ENCODE results near the gene GOLGB1. TPM values are rescaled to one million over a fixed set of nuclear protein-coding genes. Genes with fewer than 3 reads are reported as not detected.
"Not testable (repeated sequence)": the region's sequence is repeated elsewhere in the genome, so short reads cannot be mapped to it uniquely, and the experiment has no call there.

GOLGB1 gene, protein sequence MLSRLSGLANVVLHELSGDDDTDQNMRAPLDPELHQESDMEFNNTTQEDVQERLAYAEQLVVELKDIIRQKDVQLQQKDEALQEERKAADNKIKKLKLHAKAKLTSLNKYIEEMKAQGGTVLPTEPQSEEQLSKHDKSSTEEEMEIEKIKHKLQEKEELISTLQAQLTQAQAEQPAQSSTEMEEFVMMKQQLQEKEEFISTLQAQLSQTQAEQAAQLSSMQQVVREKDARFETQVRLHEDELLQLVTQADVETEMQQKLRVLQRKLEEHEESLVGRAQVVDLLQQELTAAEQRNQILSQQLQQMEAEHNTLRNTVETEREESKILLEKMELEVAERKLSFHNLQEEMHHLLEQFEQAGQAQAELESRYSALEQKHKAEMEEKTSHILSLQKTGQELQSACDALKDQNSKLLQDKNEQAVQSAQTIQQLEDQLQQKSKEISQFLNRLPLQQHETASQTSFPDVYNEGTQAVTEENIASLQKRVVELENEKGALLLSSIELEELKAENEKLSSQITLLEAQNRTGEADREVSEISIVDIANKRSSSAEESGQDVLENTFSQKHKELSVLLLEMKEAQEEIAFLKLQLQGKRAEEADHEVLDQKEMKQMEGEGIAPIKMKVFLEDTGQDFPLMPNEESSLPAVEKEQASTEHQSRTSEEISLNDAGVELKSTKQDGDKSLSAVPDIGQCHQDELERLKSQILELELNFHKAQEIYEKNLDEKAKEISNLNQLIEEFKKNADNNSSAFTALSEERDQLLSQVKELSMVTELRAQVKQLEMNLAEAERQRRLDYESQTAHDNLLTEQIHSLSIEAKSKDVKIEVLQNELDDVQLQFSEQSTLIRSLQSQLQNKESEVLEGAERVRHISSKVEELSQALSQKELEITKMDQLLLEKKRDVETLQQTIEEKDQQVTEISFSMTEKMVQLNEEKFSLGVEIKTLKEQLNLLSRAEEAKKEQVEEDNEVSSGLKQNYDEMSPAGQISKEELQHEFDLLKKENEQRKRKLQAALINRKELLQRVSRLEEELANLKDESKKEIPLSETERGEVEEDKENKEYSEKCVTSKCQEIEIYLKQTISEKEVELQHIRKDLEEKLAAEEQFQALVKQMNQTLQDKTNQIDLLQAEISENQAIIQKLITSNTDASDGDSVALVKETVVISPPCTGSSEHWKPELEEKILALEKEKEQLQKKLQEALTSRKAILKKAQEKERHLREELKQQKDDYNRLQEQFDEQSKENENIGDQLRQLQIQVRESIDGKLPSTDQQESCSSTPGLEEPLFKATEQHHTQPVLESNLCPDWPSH (N-terminal part only)
- 20.7 and 21.1 TPM in 2 replicates for total RNA-seq (2014; rRNA removed; shearing (Covaris generic))

- DNase-seq (ENCODE audit: low read depth) = peak; percentile 99
Observed at GRCh38 chr3:121749276-121750086, at the start of gene GOLGB1. Gene GOLGB1 (minus strand): TSS chr3:121749741. CDS start chr3:121730971, 18,770 bp downstream.

DNA sequence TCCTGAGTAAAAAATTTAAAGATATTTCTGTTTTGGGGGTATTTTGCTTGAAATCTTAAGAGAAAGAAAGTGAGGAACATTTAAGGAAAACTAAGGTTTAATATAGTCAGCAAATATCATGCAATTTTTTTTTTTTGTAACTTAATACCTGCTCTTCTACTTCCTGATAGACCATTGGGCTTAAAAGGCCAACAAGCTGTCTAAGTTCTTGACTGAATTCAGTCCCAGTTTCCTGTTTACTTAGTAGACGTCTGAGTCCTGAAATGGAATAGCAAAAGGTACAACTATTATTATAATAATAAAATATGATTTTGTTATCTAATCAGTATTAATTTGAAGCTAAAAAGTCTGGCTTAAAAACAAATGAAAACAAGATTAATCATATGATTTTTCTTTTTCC lies 47.4 kb upstream of the GOLGB1 start:
- no peak for DNase-seq (ENCODE audit: low read depth)

GRCh38 chr3:121794264-121794983 lies 44.9 kb upstream of the GOLGB1 start:
- no peak for DNase-seq (ENCODE audit: low read depth)

- no peak for DNase-seq (ENCODE audit: low read depth)
Observed at GRCh38 chr3:121793078-121793477, 43.5 kb upstream of the GOLGB1 start.

DNA sequence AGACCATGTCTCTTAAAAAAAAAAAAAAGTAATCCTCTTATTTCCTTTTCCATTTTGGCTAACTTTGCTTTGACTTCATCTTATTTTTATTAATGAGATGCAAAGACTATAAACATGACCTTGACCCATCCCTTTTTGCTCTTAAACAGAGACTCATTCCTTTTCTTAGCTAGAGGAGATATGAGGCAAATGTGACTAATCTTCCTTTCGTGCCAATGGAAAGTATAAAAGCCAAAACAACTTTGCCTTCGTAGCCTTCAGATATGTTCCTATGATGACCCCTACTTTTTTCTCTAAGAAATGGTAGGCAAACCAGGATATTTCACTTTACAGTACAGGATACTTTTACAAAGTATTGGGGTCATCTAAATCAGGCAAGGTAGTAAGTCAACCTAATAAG lies 36.9 kb upstream of the GOLGB1 start:
- DNase-seq (ENCODE audit: low read depth) = no peak

GRCh38 chr3:121782784-121783183 lies 33.2 kb upstream of the GOLGB1 start:
- not testable (repeated sequence) for DNase-seq (ENCODE audit: low read depth)

DNA sequence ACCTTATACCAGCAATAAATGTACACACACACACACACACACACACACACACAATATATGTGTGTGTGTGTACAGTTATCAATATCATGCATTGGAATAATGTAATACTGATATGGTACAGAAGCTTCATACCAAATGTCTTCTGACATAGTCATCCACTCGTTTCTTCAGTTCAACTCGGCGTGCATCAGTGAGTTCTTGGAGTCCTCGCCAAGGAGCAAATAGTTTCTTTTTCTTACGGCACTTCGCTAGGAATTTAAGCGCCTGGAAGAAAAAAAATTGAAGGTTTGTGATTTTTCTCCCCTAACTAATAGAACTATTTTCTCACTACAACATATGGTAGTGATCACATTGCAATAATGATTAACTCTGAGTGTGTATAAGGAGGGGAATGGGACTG lies 32.1 kb upstream of the GOLGB1 start:
- no peak for DNase-seq (ENCODE audit: low read depth)

DNA sequence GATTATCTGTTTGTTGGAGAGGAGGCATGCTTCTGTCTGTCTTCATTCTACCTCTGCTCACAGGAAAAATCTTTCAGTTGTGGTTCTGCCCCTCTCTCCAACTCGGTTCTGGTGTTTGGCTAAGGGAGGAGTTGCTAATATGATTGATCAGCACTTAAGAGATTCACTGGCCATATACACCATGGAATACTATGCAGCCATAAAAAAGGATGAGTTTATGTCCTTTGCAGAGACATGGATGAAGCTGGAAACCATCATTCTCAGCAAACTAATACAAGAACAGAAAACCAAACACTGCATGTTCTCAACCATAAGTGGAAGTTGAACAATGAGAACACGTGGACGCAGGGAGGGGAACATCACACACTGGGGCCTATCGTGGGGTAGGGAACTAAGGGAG lies 25.6 kb upstream of the GOLGB1 start:
- not testable (repeated sequence) for DNase-seq (ENCODE audit: low read depth)

- no peak for DNase-seq (ENCODE audit: low read depth)
Observed at GRCh38 chr3:121769246-121769645, 19.7 kb upstream of the GOLGB1 start.

- DNase-seq (ENCODE audit: low read depth) = no peak
Observed at GRCh38 chr3:121768452-121768851, 18.9 kb upstream of the GOLGB1 start.

DNA sequence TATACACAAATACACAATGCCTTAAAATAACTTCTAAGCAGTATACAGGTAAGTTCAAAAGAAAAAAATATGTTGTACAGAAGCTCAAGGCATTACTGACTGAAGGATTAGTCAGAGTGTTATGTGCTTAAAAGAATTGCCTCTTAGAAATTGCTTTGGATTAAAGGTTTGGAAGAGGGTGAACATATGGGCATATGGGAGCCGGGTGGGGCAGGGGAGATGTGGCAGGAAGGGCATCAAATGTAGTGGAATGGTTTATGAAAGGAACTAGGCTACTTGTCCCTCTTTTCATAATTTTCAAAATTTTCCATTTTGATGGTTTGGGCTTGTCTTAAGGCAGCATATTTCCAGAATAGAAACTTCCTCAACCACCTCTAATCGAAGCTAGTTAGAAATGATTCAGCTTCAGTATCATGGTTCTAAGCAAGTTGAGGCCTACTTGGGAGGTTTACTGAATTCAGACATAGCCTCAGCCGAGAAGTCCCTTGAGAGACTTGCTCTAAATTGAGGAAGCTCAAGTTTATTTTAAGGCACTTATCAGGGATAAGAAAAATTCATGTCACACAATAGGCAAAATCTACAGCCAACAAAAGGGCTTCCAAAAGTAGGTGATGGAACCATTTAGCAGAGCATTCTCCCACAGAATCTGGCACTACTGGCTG lies 10.1 kb upstream of the GOLGB1 start:
- DNase-seq (ENCODE audit: low read depth) = no peak

GRCh38 chr3:121758727-121759450 lies 9.3 kb upstream of the GOLGB1 start:
- DNase-seq (ENCODE audit: low read depth) = no peak

DNA sequence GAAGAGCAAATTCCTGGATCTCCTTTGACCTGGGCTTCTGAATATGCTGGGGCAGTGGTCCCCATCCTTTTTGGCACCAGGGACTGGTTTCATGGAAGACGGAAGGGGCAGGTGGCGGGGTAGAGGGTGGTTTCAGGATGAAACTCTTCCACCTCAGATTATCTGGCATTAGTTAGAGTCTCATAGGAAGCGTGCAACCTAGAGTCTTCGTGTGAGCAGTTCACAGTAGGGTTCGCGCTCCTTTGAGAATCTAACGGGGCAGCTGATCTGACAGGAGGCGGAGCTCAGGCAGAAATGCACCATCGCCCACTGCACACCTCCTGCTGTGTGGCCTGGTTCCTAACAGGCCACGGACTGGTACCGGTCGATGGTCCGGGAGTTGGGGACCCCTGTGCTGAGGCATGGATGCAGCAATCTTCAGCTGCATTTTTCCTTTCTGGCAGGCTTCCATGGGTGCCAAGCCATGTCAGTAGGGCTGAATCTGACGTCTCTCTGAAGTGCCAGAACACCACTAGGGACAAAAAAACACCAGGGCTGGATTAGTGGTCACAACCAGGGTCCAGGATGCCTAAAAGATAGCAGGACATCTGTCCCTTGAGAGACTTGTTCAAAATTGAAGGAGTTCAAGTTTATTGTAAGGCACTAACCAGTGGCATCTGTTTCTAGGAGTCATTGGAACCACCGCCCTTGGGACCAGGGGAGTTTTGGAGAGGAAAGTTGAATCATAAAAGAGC lies 8.4 kb upstream of the GOLGB1 start:
- no peak for DNase-seq (ENCODE audit: low read depth)

- DNase-seq (ENCODE audit: low read depth) = no peak
Observed at GRCh38 chr3:121757087-121757811, 7.7 kb upstream of the GOLGB1 start.

DNA sequence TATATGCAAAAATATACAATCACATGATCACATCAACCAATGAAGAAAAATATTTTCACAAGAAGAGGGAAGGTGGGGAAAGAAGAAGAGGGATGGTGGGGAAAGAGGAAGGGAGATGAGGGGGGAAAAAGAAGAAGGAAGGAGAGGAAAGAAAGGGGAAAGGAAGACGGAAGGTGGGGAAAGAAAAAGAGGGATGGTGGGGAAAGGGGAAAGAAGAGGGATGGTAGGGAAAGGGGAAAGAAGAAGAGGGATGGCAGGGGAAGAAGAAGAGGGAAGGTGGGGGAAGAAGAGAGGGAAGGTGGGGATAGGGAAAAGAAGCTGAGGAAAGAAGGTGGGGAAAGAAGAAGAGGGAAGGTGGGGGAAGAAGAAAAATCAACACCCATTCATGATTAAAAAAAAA lies 3.2 kb upstream of the GOLGB1 start:
- no peak for DNase-seq (ENCODE audit: low read depth)

DNA sequence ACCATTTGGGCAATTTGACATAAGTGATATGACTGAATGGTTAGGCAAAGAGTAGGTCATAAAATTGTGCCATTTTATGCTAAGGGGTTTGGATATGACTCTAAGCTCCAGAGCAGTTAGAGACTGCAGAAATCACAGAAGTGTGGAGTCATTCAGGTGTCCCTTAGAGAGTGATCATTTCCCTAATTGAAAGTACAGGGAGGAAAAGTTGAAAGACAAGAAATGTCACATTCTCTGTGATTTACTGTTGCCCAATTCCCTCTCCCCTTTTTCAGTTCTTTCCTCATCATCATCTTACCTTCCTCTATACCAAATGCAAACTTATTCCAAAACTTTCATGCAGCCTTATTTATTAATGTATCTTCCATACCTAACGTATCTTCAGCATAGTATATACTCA lies 2.7 kb upstream of the GOLGB1 start:
- DNase-seq (ENCODE audit: low read depth) = no peak

DNA sequence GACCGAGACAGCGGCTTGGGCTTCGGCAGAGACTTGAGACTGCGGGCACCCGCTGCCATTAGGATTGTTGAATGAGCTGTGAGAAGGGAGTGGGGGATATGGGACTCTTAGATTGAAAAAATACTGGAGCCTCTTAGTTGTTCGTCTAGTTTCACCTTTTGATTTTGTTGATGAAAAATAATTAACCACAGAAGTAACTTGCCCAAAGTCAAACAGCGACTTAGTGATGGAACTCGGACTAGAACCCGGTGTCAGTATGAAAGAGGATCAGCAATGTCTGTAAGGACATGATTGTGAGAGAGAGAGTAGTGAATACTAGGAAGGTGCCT lies 510 bp upstream of the GOLGB1 start:
- no peak for DNase-seq (ENCODE audit: low read depth)

Data from Daoy (cell line).